Hepatocyte (in vitro differentiated cells): ENCODE data around the gene LOX.

ENCODE experiments used
- EZH2 ChIP-seq: fragments of 200-600 bp; sonication (generic); IDR thresholded peaks from 2 replicates; pipeline ENCODE4 v1.6.1; 2016; ENCODE audit warnings: antibody characterized with exemption, mild to moderate bottlenecking, borderline replicate concordance
- EZH2phosphoT487 ChIP-seq: fragments of 200-600 bp; sonication (generic); IDR thresholded peaks from one replicate; pipeline ENCODE4 v1.6.1; 2018; ENCODE audit warnings: antibody characterized with exemption, mild to moderate bottlenecking, low read depth, moderate library complexity; ENCODE audit not compliant: unreplicated experiment, severe bottlenecking
- TF ChIP-seq, protein P1 (sequence below): fragments of 200-600 bp; sonication (generic); IDR thresholded peaks from 2 replicates; pipeline ENCODE4 v1.5.1; 2016; ENCODE audit warnings: antibody characterized with exemption, mild to moderate bottlenecking; ENCODE audit not compliant: poor library complexity

DNA sequence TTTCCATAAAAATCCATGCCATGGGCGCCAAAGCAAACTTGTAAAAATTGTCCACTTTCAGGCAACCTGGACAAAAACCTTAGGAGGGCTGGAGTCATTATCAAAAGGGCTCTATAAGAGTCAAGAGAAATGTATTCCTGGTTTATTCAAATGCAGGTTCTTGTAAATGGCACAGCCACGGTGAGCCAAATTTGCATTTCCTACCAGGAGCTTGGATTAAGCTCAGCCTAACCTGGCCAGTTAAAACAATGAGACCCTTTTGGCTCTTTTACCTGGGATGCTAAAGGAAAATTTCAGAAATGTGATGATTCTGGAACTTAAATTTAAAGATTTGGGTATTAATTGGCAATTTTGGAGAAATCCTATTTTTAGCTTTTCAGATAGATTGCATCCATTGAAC lies 42.4 kb upstream of the LOX start:
- TF ChIP-seq, protein P1, sequence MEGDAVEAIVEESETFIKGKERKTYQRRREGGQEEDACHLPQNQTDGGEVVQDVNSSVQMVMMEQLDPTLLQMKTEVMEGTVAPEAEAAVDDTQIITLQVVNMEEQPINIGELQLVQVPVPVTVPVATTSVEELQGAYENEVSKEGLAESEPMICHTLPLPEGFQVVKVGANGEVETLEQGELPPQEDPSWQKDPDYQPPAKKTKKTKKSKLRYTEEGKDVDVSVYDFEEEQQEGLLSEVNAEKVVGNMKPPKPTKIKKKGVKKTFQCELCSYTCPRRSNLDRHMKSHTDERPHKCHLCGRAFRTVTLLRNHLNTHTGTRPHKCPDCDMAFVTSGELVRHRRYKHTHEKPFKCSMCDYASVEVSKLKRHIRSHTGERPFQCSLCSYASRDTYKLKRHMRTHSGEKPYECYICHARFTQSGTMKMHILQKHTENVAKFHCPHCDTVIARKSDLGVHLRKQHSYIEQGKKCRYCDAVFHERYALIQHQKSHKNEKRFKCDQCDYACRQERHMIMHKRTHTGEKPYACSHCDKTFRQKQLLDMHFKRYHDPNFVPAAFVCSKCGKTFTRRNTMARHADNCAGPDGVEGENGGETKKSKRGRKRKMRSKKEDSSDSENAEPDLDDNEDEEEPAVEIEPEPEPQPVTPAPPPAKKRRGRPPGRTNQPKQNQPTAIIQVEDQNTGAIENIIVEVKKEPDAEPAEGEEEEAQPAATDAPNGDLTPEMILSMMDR: no peak
- no peak for TF ChIP-seq EZH2
- TF ChIP-seq EZH2phosphoT487: no peak
